NCI-H524 (cell line): ENCODE data around the gene KPNB1.

Experiments used
- DNase-seq, 2 experiments: peaks; one replicate each; lab custom pipeline; 2025; lab: John Stamatoyannopoulos, UW

KPNB1 gene

DNA sequence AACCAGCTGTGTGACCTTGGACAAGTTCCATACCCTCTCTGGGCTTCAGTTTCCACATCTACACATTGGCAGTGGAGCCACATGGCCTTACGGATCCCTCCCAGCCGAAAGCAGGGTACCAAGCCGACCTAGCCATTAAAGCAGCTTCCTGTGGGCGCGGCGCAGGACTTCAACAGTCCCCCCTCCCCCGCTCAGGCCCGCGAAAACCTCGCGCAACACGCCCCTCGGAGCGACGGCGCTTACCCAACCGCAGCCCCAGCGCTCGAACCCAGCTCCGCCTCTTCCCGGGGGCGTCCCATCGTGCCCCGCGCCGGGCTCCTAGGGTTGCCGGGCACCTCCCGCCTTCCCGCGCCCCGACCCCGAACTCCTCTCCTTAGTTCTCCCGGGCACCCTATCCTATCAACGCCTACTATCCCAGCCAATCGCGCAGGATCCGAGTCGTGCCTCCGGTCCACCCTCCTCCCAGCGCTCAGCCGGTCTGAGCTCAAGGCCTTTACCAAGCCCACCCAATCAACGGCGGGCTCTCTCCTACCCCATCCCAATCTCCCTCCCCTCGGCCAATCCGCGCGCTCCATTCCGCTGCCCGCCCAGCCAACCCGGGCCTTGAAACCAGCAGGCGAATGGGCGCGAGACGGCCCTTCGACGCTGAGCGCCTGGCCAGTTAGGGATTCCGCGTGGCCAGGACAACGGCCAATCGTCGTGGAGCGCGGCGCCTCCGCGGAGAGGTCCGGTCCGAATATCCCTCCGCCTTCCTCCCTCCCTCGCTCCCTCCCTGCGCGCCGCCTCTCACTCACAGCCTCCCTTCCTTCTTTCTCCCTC is at the start of gene KPNB1:
Gene KPNB1, plus strand, starts transcription at position 767 of the 819 bp plus-strand sequence. CDS start 326 bp downstream, outside the sequence.
- DNase-seq, result peak; percentile 100

DNA sequence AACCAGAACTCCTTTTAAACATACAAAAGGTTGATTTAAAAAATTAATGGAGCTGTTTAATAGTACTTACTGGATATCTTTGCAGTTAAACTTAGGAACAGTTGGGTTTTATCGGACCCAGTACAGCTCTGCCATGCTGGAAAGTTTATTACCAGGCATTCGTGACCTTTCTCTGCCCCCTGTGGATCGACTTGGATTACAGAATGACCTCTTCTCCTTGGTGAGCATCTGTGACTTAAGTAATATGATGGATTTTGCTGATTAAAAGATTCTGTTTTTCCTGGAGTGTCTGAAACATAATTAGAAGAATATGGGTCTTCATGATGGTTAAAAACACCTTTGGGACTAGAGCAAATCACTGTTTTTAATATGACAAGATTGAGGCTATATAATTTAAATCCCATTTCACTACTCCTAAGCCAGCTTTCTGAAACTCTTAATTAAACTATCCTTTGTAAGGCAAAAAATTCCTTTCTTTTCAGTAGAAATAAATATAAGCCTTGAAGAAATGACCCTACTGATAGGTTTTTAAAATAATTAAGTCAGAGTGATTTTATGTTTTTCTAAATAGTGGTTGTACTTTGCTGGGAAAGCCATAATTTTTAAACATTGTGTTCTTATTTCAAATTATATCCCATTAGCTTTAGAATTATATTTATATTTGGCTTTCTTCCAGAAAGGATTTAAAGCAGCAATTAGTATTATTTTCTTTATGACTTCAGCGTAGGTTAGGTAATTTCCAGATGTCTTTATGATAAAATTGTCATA is 45.7 kb upstream of the KPNB1 start:
- peak; percentile 41 to 84 for DNase-seq

DNA sequence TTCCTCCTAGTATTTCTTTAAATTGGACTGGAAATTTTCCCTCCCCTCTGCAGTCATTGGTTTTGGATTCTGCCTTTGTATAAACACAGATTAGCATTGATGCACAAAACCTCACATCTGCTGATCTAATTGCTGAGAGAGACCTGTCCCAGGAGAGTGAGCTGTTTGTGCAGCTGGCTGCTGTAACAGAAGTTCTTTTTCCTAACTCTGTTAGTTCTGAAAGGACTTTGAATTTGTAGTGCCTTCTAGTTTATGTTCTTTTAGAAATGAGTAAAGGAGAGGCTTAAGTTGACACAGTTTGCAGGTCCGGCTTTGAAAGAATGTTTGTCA is 45.2 kb upstream of the KPNB1 start:
- DNase-seq, result peak; percentile 59 to 88

DNA sequence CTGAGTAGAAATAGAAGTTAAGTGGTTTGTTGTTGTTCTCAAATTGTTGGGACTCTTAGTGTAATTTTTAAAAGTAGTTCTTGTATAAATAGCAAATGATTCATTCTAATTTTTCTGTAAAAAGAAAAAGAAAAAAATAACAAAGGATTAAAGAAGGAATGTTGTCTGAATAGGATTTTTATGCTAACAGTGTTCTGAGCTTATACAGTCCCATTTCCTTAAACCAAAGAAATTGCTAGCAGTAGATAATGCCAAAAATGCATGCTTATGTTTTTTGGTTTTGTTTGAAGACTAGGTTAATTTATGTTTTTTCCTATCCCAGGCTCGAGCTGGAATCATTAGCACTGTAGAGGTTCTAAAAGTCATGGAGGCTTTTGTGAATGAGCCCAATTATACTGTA is 44.7 kb upstream of the KPNB1 start:
- DNase-seq, result no peak

DNA sequence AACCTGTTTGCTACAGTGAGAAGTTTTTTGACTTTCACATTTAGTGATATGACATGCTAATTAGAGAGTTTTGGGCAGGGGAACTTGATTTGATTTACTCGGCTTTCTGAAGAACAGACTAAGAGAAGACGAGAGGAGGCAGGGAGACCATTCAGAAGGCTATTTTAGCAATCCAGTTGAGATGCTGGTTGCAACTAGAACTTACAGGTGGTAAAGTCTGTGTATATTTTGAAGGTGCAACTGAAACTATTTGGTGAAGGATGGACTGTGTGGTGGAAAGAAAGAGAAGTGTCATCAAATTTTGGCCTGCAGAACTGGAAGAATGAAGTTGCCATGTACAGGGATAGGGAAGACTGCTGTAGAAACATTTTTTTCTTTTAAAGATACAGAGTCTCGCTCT is 42.2 kb upstream of the KPNB1 start:
- DNase-seq, result no peak

DNA sequence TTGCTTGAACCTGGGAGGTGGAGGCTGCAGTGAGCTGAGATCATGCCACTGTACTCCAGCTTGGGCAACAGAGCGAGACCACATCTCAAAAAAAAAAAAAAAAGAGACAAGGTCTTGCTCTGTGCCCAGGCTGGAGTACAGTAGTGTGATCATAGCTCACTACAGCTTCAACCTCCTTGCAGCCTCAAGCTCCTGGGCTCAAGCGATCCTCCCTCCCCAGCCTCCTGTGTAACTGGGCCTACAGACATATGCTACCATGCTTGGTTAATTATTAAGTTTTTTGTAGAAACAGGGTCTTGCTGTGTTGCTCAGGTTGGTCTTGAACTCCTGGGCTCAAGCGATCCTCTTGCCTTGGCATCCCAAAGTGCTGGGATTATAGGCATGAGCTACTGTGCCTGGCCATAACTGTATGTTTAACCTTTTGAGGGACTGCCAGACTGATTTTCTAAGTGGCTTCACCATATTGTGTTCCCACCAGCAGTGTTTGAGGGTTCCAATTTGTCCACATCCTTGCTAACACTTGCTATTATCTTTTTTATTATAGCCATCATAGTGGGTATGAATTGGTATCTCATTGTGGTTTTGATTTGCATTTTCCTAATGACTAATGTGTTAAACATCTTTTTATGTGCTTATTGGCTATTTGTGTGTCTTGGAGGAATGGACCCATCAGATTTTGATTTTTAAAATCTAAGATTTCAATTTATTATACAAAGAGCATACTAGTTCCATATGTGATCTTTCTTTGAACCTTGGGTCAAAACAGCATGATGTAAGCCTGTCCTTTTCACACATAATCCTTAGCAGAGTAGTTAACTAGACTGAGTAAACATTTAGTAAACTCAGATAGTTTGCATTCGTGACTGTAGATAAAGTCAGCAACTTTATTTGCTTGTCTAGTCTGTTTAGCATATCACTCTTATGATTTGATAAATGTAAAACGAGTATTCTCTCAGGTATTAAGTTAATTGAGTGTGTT is 38.1 kb upstream of the KPNB1 start:
- no peak for DNase-seq

DNA sequence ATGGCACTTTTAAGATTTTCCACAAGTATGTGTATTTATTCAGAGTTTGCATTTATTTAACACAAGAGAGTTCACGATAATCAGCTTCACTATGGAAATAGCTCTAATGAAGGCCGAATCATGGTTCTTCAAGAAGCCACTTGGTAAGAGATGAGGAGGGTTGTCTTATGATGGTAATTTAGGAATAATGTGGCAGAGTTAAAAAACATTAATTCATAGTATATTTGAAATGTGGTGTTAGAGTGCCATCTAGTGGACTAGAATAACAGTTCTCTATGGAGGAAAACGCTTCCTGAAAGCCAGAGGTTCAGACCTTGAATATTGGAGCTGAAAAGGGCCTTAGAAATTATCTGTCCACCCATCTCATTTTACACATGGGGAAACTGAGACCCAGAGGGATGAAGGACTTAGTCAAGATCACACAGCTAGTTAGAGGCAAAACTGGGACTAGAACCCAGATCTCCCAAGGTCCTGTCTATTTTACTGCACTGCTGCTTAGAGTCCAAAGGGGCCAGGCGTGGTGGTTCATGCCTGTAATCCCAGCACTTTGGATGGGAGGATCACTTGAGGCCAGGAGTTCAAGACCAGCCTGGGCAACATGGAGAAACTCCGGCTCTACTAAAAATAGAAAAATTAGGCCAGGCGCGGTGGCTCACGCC is 33.8 kb upstream of the KPNB1 start:
- DNase-seq, result peak; percentile 32 to 74

DNA sequence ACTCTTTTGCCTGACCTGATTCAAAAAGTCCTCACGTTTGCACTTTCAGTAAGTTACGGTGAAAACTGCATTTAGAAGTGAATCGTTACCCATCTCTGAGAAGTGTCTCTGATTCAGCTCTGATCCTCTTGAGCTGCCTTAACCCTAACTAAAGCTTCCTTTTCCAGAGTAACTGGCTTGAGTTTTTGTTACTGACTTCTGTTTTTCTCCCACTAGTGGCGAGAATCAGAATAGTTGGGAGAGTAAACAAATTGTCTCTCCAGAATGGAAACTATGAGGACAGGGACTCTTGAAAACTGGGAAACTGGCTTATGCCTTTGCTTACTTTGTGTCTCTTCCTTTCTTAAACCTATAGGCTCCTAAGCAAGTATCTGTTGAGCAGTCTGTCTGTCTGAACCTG is 31.3 kb upstream of the KPNB1 start:
- peak in 1 of 2 experiments; percentile 11 for DNase-seq

DNA sequence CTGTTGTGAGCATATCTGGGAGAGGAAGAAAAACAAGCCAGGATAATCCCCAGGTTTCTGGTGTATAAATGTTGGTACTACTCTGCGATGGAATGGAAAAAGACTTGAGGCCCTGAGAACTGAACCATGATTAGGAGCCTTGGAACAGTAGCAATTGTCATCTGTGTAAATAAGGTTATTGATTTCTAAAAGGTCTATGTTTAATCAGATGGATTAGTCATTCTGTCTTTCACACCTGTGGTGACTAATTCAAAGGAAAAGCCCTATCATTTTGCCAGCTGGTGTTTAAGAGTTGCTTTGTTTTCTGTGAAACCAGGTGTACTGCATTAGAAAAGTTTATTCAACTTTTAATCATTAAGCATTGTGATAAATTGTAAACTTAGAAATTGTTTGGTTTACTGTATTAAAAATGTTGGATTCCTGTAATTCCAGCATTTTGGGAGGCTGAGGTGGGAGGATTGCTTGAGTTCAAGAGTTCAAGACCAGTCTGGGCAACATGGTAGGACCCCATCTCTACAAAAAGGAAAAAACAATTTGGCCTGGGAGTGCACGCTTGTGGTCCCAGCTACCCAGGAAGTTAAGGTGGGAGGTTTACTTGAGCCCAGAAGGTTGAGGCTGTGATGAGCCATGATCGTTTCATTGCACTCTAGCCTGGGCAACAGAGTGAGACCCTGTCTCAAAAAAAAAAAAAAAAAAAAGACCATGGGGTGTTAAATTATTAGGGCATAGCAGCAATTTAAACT is 29.0 kb upstream of the KPNB1 start:
- no peak for DNase-seq

DNA sequence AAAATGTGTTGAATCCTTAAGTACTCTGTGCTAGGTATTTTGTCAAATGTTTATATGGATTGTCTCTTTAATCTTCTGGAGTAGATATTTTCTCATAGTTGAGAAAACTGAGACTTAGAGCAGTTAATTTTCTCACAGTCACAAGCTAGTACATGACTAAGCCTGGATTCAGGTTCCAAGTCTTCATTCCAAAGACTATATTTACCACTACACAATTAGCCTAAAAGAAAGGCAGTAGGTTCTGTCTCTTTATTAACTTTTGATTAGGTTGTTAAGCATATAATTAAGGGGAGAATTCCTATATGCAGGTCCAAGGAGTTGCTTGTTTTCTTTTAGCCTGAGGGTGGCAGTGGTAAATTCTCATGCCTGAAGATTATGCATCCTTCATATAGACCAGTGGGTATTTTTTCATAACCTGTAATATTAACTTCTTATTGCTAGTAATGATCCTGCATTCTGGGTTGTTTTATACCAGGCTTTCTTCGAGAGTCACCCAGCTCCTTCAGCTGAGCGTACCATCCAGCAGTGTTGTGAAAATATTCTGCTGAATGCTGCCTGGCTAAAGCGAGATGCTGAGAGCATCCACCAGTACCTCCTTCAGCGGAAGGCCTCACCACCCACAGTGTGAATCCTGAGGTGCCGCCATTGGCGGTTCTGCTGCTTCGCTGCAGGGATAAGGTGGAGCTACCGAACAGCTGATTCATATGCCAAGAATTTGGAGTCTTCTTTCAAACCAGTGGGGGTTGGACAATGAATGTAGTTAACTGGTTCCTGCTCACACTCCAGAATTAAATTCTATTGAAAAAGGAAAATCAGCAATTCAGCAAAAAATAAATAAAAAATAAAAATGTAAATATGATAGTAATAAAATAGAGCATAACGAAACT is 28.2 kb upstream of the KPNB1 start:
- DNase-seq, result peak in 1 of 2 experiments; percentile 22

DNA sequence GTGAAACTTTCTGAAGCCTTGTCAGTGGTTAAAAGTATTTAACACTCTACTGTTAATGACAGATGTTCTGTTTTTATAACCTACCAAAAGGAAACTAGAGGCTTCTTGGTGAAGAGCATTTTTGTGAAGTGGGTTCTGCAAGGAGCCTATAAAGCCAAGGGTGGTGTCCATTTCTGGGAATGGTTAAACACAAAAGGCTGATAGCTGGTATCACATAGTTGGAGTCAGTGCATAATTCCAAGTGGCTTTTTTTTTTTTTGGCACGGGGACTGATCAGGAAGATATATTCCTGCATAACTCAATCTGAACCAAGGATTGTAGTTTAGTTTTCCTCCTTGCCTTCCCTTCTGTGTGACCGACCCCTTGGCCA is 27.6 kb upstream of the KPNB1 start:
- DNase-seq, result no peak

DNA sequence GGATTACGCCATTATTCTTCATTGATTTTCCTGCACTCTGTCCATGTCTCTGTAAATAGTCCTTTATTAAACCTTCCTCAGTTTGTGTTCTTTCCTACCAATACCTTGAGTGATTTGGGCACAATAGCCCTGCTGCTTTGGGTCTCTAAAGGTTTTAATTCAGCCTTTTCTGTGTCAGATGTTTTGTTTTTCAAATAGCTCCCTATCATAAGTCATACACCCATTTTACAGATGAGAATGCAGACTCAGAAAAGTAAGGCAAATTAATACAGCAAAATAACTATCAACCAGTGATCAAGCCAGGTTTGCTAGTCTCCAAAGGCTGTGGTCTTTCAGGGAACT is 25.0 kb upstream of the KPNB1 start:
- DNase-seq, result no peak

DNA sequence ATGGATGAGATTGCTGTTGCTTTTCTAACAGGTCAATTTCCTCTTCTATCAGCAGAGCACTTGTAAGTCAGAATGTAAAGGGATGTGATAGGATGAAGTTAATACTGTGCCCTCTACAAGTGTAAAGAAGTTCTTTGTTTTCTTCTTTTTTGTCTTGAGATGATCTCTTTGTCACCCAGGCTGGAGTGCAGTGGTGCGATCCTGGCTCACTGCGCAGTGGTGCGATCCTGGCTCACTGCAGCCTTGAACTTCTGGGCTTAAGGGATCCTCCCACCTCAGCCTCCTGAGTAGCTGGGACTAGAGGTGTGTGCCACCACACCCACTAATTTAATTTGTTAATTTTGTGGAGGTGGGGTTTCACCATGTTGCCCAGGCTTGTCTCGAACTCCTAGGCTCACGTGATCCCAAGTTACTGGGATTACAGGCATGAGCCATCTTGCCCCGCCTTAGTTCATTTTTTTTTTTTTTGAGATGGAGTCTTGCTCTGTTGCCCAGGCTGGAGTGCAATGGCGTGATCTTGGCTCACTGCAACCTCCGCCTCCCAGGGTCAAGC is 21.6 kb upstream of the KPNB1 start:
- no peak for DNase-seq

DNA sequence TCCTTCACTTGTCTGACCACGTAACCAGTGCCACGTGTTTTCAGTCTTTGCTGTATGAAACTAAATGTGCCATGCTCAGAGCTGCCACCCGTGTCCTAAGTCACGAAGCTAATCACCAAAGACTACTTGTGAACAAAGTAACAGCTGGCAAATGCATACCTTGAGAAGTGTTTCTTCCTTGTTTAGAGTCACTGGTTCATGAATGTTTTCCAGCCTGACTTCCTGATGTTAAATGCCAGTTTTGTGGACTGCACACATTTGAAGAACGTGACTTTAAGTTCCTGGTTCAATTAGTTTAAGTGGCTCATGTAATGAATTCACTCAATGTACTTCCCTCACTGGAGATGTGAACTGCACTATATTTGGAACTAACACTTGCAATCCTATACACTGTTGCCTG is 19.9 kb upstream of the KPNB1 start:
- DNase-seq, result no peak

DNA sequence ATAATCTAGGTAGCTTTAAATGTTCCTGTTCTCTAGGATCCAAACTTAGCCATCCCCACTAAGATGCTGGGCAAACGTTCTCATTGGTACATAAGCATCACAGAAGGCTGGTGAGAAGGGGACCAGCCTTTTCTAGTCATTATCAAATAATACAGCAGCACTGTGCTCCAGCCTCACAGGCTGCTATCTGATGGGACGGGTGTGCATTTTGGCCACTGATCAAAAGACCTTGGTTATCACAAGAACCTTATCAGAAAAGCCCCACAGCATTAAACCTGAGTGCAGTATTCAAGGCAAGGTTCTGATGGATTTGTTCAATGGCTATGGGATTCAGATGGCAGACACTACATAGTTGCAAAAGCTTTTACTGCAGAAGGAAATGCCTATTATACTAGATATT is 19.1 kb upstream of the KPNB1 start:
- no peak for DNase-seq

DNA sequence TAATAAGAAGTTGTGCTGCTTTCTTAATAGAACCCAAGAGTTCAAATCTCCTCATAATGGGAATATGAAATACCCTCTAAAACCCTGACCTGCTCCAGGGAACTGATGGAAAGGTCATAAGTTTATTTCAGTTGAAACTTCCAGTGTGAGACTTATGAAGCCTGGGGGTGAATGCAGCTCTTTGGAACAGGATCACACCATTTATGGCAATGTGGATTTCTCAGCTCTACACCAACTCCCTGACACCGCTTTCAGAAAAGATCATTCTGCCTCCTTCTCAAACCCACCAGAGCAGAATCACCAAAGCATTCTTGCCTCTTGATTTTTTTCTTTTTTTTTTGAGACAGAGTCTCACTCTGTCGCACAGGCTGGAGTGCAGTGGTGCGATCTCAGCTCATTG is 16.7 kb upstream of the KPNB1 start:
- DNase-seq, result no peak

DNA sequence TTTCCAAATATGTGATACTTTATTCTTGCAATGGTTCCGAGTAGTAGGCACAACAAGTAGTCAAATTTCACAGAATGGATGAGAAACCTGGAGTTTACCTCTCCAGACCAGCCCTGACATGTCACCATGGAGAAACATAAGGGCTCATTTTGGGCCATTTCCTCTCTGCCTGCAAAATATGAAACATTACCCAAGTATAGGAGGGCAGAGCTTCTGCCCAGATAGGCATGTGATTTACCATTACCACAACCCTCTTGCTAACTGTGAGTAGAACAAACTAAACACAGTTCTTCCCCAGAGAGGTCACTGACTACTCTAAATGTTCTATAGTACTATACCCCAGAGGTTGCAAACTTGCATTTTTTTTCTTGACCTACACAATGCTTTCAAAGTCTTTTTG is 15.7 kb upstream of the KPNB1 start:
- DNase-seq, result no peak

DNA sequence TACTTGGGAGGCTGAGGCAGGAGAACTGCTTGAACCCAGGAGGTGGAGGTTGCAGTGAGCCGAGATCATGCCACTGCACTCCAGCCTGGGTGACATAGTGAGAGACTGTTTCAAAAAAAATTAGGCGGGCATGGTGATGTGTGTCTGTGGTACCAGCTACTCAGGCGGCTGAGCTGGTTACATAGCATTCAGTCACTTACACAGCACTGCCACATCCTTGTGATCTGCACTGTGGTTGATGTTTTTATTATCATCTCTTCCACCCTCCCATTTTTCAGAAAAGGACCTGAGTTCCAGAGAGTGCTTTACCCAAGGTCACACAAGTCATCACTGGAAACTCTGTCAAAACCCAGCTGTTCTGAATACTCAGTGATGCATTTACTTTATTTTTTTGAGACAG is 14.8 kb upstream of the KPNB1 start:
- DNase-seq, result no peak

DNA sequence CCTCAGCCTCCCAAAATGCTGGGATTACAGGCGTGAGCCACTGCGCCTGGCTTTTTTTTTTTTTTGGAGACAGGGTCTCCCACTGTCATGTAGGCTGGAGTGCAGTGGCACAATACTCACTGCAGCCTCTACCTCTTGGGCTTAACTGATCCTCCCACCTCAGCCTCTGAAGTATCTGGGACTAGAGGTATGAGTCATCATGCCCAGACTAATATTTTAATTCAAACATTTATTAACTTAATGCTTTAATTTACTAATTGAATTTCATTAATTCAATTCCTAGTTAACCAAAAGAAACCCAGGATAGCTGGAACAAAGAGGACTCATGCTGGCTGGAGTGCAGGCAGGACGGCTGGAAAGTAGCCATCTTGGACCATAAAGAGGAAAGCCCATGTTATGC is 14.0 kb upstream of the KPNB1 start:
- no peak for DNase-seq
